Loucy (cell line): ENCODE results near the gene ITGB5.

Experiments used
- H2AFZ ChIP-seq: fragments of 200-600 bp; sonication (generic); 2 replicates; pipeline ENCODE4 v1.6.0; 2016; ENCODE audit warnings: antibody characterized with exemption, mild to moderate bottlenecking, low read length, moderate library complexity
- H3F3A ChIP-seq: fragments of 200-600 bp; 2 replicates; pipeline ENCODE4 v1.6.0; 2016; ENCODE audit warnings: antibody characterized with exemption, low read depth, mild to moderate bottlenecking
- H3K27me3 ChIP-seq: fragments of 200-600 bp; sonication (generic); 2 replicates; pipeline ENCODE4 v1.6.1; 2014; ENCODE audit warnings: low read length, mild to moderate bottlenecking; ENCODE audit not compliant: insufficient read depth, poor library complexity, severe bottlenecking
- H3K36me3 ChIP-seq: fragments of 200-600 bp; sonication (generic); 2 replicates; pipeline ENCODE4 v1.6.1; 2016; ENCODE audit warnings: low read length; ENCODE audit not compliant: insufficient read depth
- H3K4me1 ChIP-seq: fragments of 200-600 bp; sonication (generic); 2 replicates; pipeline ENCODE4 v1.5.1; 2014; ENCODE audit warnings: low read length, mild to moderate bottlenecking; ENCODE audit not compliant: insufficient read depth, poor library complexity, severe bottlenecking
- H3K4me2 ChIP-seq: fragments of 200-600 bp; sonication (generic); 2 replicates; pipeline ENCODE4 v1.6.0; 2014; ENCODE audit warnings: antibody characterized with exemption, low read length, low read depth, mild to moderate bottlenecking; ENCODE audit not compliant: poor library complexity, severe bottlenecking
- H3K4me3 ChIP-seq: fragments of 200-600 bp; sonication (generic); 2 replicates; pipeline ENCODE4 v1.5.1; 2014; ENCODE audit warnings: low read length, mild to moderate bottlenecking, mixed read lengths; ENCODE audit not compliant: poor library complexity, severe bottlenecking
- H3K79me2 ChIP-seq: fragments of 200-600 bp; sonication (generic); 2 replicates; pipeline ENCODE4 v1.6.1; 2014; ENCODE audit warnings: low read length; ENCODE audit not compliant: insufficient read depth
- H3K9ac ChIP-seq: fragments of 200-600 bp; sonication (generic); 2 replicates; pipeline ENCODE4 v1.6.0; 2014; ENCODE audit warnings: mild to moderate bottlenecking, low read depth, low read length, moderate library complexity; ENCODE audit not compliant: poor library complexity, severe bottlenecking
- H3K9me2 ChIP-seq: fragments of 200-600 bp; sonication (generic); replicated peaks from 2 replicates; pipeline ENCODE4 v1.6.1; 2016; ENCODE audit warnings: low read depth, low read length, mixed read lengths
- H3K9me3 ChIP-seq: fragments of 200-600 bp; sonication (generic); 2 replicates; pipeline ENCODE4 v1.6.1; 2014; ENCODE audit warnings: mild to moderate bottlenecking, antibody characterized with exemption, low read length, low read depth; ENCODE audit not compliant: insufficient read depth
- H4K20me1 ChIP-seq: fragments of 200-600 bp; sonication (generic); 2 replicates; pipeline ENCODE4 v1.6.0; 2014; ENCODE audit warnings: antibody characterized with exemption, low read length, mild to moderate bottlenecking; ENCODE audit not compliant: insufficient read depth, poor library complexity, severe bottlenecking
- EZH2phosphoT487 ChIP-seq: fragments of 200-600 bp; IDR thresholded peaks from 2 replicates; pipeline ENCODE4 v1.6.1; 2018; ENCODE audit warnings: antibody characterized with exemption, mild to moderate bottlenecking, moderate library complexity, borderline replicate concordance
- TF ChIP-seq, protein P1 (sequence below): fragments of 200-600 bp; sonication (generic); conservative IDR thresholded peaks from 2 replicates; pipeline ENCODE4 v1.5.1; 2014; ENCODE audit warnings: mild to moderate bottlenecking, antibody characterized with exemption, low read length

The ITGB5 gene

DNA sequence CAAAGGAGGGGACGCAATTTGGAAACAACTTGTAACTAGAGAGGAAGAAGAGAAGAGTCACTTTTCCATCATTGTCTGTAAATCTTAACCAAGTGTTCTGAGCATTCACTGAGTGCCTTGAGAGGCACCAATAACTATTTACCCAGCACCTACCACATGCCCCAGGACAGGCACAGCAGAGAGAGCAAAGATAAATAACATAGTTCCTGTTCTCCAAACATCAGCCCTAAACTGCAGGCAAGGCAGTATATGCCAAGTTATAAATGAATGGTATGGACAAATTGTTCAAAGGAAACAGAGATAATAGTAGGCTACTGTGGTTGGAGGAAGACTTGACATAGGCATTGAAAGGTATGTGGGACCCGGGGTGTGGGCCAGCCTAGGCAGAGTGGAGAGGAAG lies 45.6 kb downstream of the ITGB5 start:
- TF ChIP-seq, protein P1, sequence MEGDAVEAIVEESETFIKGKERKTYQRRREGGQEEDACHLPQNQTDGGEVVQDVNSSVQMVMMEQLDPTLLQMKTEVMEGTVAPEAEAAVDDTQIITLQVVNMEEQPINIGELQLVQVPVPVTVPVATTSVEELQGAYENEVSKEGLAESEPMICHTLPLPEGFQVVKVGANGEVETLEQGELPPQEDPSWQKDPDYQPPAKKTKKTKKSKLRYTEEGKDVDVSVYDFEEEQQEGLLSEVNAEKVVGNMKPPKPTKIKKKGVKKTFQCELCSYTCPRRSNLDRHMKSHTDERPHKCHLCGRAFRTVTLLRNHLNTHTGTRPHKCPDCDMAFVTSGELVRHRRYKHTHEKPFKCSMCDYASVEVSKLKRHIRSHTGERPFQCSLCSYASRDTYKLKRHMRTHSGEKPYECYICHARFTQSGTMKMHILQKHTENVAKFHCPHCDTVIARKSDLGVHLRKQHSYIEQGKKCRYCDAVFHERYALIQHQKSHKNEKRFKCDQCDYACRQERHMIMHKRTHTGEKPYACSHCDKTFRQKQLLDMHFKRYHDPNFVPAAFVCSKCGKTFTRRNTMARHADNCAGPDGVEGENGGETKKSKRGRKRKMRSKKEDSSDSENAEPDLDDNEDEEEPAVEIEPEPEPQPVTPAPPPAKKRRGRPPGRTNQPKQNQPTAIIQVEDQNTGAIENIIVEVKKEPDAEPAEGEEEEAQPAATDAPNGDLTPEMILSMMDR: no peak
- no peak for TF ChIP-seq EZH2phosphoT487
- no peaks in the 10 kb centered on the region for H4K20me1 ChIP-seq
- no peaks in the 10 kb centered on the region for H3K9me2 ChIP-seq
- H3K9ac ChIP-seq: no peak overlapping the region
- no peaks in the 10 kb centered on the region for H3K36me3 ChIP-seq
- no peaks in the 10 kb centered on the region for H3K27me3 ChIP-seq
- no peak overlapping the region for H3K4me3 ChIP-seq
- no peaks in the 10 kb centered on the region for H3F3A ChIP-seq
- H3K9me3 ChIP-seq: no peaks in the 10 kb centered on the region
- H2AFZ ChIP-seq: no peak overlapping the region
- no peaks in the 10 kb centered on the region for H3K79me2 ChIP-seq
- no peak overlapping the region for H3K4me2 ChIP-seq
- no peaks in the 10 kb centered on the region for H3K4me1 ChIP-seq

DNA sequence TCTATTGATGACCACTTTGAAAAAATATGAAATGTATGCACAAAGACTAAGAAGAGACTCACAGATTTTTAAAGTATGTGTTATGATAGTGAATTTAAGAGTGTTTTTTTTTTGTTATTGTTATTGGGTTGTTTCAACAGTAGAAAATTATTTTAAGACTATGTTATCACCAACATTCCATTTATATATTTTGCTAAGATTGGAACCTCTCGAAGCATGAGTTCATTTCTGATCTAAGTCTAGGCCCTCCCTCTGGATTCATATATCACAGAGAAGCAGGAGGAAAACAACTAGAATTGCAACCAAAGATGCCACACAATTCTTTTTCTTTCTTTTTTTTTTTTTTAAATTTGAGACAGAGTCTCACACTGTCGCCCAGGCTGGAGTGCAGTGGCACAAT lies 46.8 kb downstream of the ITGB5 start:
- Histone ChIP-seq H3K4me3 (no peak overlapping the region), H3K27me3 (no peaks in the 10 kb centered on the region), H3K9ac (no peak overlapping the region), H4K20me1 (no peaks in the 10 kb centered on the region), H3K36me3 (no peaks in the 10 kb centered on the region), H3K79me2 (no peaks in the 10 kb centered on the region), H2AFZ (no peak overlapping the region), H3K4me1 (peaks cover 5% of the 10 kb centered on the region), H3K4me2 (no peak overlapping the region), H3K9me2 (no peaks in the 10 kb centered on the region), H3K9me3 (no peaks in the 10 kb centered on the region), H3F3A (no peaks in the 10 kb centered on the region)
- TF ChIP-seq, protein P1: no peak
- no peak for TF ChIP-seq EZH2phosphoT487

DNA sequence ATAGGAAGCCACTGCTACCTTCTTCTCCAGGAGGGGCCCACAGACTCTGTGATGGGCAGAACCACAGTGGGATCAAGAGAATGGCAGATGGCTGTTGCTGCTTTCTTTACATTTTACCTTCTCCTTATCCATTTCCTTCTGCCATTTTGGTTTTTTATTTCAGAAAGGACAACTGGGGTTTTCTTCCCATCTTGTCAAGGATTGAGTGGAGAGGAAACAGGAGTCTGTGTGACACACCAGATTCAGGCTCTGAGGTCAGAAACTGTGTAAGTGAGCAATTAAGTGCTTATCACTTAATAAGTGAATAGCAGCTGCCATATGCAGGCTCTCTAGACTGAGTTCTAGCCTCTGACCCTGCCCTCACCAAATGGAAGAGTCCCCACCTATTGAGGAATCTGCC lies 47.3 kb downstream of the ITGB5 start:
- no peak overlapping the region for H2AFZ ChIP-seq
- peaks cover 7% of the 10 kb centered on the region for H3K4me1 ChIP-seq
- no peaks in the 10 kb centered on the region for H4K20me1 ChIP-seq
- no peak overlapping the region for H3K9ac ChIP-seq
- TF ChIP-seq EZH2phosphoT487: no peak
- TF ChIP-seq, protein P1: no peak
- H3K27me3 ChIP-seq: no peaks in the 10 kb centered on the region
- H3K9me2 ChIP-seq: no peaks in the 10 kb centered on the region
- H3F3A ChIP-seq: no peaks in the 10 kb centered on the region
- H3K9me3 ChIP-seq: no peaks in the 10 kb centered on the region
- no peaks in the 10 kb centered on the region for H3K79me2 ChIP-seq
- H3K4me2 ChIP-seq: no peak overlapping the region
- no peak overlapping the region for H3K4me3 ChIP-seq
- H3K36me3 ChIP-seq: no peaks in the 10 kb centered on the region
